HL-60/S4 (cell line): ENCODE data around the gene POU4F1.
"Not testable (repeated sequence)": the region's sequence is repeated elsewhere in the genome, so short reads cannot be mapped to it uniquely, and the experiment has no call there.

Experiments used
- in situ Hi-C: fragments of 300-500 bp; cut with MboI; formaldehyde crosslinking; loops from 2 replicates; pipeline ENCODE4 v1.14.3; 2022; ENCODE audit warnings: low sequenced_read_pairs

Gene POU4F1, protein sequence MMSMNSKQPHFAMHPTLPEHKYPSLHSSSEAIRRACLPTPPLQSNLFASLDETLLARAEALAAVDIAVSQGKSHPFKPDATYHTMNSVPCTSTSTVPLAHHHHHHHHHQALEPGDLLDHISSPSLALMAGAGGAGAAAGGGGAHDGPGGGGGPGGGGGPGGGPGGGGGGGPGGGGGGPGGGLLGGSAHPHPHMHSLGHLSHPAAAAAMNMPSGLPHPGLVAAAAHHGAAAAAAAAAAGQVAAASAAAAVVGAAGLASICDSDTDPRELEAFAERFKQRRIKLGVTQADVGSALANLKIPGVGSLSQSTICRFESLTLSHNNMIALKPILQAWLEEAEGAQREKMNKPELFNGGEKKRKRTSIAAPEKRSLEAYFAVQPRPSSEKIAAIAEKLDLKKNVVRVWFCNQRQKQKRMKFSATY

DNA sequence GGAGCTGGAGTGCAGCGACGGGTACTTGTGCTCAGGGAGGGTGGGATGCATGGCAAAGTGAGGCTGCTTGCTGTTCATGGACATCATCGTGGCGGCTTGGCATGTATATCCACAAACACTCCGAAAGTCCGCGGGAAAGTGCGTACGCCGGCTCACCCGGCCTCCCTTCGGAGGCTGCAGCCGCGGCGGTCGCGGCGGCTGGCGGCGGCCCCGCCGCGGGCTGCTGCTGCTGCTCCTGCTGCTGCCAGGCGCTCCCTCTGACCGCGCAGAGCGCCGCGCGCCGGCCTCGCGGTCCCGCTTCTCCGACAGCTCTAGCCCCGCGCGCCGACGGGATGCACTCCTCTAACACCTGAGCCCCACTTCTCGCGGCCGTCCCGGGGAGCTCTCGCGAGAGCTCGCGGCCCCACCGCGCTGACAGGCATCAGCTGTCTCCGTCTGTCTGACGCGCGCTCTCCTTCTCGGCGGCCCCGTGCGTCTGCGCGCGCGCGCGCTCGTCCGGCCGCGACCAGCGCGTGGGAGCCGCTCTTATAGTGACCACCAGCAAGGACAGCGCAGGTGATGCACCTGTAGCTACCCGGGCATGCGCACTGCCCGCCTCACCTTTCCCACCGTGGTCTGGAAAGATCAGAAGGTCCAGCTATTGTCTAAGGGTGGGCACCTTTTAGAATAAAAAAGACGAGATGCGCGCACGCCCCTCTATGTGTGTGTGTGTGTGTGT lies at the start of gene POU4F1:
TSS of gene POU4F1 (minus strand) at position 313 of the 718 bp plus-strand sequence. CDS start at position 87, 226 bp downstream.
- in situ Hi-C loops: no loop called here

DNA sequence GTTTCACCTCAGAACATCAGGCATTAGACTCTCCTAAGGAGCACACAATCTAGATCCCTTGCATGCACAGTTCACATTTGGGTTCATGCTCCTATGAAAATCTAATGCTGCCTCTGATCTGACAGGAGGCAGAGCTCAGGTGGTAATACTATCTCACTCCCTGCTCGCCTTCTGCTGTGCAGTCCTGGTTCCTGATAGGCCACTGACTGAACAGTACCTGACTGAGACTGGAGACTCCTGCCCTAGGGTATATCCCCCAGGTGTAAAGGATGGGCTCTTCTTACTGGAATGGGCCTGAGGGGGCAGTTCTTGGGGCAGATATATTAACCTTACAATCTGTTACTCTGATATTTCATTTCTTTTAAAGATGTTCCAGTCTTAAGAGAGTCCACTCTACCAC lies 49.3 kb upstream of the POU4F1 start:
- in situ Hi-C loops: no loop called here

DNA sequence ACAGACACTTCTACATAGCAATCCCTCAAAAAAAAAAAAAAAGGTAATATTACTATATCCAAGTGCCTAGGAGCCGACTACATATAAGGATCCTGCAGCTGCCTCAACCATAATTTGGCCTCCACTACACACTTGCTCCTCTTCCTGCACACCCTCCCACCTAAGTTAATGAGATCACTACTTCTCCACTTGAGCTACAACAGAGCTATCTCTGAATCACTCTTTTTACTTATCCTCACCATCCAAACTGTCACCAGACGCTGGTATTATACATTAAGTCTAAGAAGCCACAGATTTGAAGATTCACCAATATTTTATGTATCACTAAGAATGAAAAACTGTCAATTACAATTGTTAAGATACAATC lies 47.3 kb upstream of the POU4F1 start:
- in situ Hi-C loops: no loop called here

DNA sequence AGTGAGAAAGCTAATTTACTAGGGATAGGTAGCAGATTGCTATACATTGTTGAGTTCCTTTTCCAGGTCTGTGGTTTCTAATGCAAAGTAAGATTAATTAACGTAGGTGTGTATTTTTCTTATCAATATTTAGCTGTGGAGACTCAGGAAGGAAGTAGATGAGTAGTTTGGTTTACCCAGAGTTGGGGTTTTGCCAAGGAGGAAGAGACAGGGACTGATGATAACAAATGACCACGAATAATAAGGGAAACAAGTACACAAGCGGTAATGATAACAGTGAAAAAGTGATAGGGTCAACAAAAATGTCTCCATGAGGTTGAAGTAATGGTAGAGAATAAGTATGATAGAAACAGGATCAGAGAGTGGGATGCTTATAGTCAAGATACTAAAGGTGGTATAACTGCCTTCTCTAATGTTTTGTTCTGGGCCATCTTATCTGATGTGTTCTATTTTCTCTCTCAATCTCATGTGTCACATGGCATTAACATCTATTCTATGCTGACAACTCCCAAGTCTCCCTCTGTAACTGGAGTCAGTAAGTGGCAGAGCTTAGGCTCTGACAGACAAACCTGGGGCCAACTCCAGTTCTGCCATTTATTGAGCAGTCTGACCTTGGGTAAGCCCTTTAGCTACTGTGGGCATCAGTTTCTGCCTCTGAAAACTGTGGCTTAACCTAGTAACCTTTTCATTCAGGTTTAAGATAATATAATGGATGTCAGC lies 46.8 kb upstream of the POU4F1 start:
- in situ Hi-C loops: no loop called here

DNA sequence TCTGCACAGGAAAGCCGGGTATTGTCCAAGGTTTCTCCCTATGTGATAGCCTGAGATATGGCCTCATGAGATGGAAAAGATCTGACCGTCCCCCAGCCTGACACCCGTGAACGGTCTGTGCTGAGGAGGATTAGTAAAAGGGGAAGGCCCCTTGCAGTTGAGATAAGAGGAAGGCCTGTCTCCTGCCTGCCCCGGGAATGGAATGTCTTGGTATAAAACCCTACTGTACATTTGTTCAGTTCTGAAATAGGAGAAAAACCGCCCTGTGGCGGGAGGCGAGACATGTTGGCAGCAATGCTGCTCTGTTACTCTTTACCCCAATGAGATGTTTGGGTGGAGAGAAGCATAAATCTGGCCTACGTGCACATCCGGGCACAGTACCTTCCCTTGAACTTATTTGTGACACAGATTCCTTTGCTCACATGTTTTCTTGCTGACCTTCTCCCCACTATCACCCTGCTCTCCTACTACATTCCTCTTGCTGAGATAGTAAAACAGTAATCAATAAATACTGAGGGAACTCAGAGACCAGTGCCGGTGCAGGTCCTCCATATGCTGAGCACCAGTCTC lies 43.8 kb upstream of the POU4F1 start:
- in situ Hi-C loops: not testable (repeated sequence)

DNA sequence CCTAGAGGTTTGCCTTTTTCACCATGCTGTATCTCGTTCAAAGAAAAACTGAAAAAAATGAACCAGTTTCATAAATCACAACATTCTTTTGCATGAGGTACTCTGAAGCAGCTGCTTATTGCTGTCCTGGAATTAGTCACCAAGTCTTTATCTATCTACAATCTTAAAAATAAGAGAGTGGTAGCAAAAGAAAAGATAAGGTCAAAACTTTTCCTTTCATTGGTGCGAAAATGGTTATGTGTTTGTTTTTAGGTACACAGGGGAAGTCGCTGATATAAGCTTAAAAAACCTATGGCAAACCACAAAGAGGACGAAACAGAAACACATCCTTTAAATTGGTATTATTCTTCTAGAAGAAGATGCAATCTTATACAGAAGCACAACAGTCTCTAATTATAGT lies 34.9 kb upstream of the POU4F1 start:
- in situ Hi-C loops: no loop called here

DNA sequence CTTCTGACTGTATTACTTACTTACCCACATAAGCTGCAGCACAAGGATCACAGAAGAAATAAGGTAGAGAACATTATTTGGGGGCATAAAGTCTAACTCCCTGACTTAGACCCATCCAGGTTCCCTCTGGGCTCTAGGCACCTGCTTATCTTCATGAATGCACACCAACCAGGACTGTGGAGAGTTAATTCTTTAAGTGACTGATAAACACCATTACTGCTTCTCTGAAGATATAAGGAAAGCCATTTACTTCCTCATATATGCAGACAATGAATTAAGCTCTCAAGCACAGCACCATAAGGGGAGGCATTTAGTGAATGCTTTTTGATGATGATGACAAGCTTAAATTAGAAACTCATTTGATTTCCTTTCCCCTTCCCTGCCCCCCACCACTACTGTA lies 33.1 kb upstream of the POU4F1 start:
- in situ Hi-C loops: no loop called here

DNA sequence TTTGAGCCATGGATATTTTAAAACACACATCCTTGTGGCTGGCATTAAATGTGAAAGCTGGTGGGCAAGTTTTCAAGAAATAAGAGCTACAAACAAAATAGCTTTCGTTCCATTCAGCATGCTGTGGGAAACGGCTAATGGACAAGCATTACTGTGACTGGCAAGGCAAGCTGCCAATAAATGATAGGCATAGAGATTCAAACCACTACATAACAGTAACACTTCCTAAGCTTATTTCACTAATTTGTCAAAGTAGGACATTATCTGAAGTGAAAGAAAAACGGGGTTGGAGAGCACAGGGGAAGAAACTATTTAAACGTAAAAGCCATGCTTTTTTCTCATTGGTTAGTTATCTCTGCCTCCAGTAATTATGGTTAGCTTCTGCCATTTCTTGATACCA lies 29.6 kb upstream of the POU4F1 start:
- in situ Hi-C loops: no loop called here

DNA sequence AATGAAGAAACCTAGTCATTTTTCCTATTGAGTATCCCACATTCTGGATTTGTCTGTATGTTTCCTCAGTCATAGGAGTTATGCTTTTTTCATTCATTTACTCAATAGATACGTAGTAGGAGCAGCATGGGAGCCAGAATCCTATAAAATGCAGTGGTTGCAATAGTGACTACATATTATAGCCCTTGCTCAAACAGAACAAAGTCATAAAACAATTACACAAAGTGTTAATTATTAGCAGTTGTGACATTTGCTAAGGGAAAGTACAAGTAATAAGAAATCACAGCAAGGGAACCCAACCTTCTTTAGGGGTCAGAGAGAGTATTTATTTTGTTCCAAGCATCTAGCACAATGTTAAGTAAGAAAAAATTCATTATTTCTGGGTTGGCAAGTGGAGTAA lies 27.7 kb upstream of the POU4F1 start:
- in situ Hi-C loops: no loop called here

DNA sequence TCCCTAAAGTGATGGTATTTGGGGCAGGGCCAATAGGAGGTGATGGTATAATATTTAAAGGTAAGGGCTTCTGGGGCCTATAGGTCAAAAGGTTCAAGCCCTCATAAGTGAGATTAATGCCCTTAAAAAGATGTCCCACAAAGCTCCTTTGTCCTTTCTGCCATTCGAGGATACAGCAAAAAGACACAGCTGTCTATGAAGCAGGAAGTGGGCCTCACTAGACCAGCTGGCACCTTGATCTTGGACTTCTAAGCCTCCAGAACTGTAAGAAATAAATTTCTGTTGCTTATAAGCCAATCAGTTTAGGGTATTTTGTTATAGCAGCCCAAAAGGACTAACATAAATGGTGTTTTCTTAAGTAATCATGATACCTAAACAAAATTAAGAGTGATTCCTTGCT lies 27.2 kb upstream of the POU4F1 start:
- in situ Hi-C loops: no loop called here

DNA sequence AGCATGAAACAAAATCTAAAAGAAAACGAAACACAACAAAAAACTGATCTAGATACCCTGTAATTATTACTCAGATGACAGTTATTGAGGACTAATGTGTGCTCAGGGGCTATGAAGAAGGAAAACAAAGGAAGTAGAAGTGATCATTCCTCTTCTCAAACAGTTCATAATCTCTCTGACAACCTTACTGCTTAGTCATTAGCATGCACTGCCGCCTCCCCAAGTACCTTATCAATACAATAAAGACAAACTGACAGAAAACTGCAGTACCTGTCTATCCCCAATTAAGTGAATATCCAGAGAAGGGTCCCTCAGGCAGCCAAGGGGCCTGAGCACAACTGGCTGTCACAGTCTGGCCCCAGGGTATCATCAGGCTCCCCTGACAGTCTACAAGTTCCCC lies 22.0 kb upstream of the POU4F1 start:
- in situ Hi-C loops: no loop called here

DNA sequence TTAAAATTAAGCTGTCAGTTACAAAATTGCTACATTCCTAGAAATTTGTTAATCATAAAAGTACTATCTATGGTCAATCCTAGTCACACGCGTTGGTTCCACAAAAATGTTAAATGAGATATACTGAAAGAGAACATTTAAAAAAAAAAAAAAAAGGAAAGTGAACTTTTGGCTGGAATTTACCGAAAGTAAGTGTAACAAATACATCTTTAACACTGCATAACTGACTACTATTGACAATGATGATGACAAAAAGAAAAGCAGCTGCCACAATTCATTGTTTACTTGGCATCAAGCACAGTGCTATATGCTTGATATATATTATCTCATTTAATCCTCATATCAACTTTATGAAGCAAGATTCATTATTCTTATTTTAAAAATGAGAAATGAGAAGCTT lies 19.8 kb upstream of the POU4F1 start:
- in situ Hi-C loops: no loop called here

DNA sequence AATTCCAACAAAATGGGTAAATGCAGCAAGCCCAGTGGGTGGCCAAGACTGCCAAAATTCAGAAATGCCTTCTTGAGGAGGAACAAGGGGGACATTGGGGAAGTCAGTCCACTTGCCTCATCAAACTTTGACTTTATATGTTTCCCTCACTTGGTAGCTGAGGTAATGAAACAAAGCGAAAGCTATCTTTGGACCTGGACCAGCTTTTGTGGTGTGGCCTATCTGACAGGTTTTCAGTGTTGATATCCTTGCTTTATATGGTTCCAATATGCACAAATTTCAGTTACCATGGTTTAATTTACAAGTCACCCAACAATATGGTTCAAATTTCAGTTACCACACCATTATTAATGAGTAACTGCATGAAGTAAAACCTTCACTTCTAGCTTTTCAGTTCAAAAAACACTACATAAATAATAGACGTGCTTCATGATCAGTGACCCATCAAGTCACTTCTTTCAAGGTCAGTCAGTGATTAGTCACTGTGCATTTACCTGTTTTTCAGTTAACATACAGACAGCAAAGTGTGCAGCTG lies 17.7 kb upstream of the POU4F1 start:
- in situ Hi-C loops: no loop called here

DNA sequence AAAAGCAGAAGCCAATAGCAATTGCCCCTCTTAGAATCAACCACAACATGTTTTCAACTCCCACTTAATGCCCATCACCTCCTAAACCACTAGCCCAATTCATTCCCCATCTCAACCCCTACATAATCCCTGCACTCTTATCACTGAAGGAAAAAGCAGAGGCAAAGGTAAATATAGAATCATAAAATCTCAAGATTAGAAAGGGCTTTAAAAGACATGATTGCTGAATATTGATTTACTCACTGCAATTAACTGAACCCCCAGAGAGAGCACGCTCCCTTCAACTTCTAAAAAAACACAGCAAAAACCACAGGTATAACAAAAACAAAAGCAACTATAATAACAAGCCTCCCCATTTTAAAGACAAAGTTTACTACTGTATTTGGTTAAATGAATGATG lies 15.1 kb upstream of the POU4F1 start:
- in situ Hi-C loops: no loop called here

DNA sequence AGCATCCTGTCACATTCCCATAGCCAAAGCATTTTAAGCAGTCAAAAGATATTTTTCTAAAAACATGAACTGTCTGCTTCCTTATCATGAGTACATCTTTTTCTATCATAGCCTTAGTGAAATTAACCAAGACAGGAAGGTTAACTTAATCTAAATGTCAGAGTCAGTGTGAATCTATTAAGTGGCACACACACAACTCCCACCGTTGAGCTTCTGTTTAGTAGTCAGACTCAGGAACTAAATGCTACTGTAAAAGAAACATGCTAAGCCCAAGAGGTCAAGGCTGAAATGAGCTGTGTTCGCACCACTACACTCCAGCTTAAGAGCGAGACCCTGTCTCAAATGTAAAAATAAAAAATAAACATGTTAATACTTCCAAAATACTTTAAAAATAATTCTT lies 7.7 kb upstream of the POU4F1 start:
- in situ Hi-C loops: no loop called here

DNA sequence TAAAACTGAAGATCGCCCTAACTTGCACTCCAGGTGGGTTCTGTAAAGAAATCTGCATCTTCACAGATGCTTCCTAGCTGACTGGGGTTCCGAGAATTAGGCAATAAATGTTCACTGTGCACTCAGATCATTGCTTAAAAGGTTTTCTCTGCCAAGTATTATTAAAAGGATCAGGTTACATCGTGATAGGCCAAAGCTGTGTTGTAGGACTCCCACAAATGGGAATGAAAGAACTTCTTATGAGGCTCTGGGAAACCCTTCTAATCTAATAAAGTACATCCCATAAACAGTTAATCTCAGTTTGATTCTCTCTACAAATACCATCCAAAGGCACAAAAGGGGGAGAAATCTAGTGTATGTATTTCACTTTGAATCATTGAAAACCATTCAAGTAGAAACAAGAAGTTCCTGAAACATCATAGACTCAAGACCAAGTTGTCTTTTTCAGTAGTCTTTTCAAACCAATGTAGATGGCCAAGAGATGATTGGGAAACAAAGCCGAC lies 7.1 kb upstream of the POU4F1 start:
- in situ Hi-C loops: no loop called here

DNA sequence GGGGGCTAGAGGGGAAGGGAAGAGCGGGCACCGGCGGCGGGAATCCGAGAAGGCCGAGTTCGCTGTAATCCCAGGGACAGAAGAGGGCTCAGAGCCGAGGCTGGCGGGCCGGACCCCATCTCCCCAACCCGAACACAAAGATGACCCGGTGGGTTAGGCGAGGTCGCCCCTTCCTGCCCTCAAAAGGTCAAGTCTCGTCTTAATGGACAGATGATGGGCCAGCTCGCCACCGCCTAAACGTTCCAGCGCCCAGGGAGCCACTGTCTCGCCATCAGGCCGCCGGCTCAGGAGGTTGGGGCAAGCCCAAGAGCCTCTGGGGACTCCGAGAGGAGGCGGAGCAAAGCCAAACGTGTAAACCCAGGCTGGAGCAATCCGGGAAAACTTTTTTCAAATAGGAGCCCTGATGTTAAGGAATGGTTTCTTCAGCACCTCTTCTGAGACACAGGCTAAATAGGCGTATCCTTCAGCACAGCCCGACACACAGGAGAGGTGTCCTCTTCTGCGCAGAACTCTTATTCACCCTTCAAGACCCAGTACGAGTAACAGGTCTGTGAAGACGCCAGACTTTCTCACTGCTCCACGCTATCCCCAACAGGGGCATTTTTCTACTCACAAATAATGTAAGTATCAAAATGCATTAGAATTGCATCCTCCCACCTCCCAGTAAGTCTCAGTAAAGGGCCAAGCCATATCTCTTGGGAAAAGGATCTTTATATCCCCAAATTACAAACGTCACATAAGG lies 6.3 kb upstream of the POU4F1 start:
- in situ Hi-C loops: no loop called here

DNA sequence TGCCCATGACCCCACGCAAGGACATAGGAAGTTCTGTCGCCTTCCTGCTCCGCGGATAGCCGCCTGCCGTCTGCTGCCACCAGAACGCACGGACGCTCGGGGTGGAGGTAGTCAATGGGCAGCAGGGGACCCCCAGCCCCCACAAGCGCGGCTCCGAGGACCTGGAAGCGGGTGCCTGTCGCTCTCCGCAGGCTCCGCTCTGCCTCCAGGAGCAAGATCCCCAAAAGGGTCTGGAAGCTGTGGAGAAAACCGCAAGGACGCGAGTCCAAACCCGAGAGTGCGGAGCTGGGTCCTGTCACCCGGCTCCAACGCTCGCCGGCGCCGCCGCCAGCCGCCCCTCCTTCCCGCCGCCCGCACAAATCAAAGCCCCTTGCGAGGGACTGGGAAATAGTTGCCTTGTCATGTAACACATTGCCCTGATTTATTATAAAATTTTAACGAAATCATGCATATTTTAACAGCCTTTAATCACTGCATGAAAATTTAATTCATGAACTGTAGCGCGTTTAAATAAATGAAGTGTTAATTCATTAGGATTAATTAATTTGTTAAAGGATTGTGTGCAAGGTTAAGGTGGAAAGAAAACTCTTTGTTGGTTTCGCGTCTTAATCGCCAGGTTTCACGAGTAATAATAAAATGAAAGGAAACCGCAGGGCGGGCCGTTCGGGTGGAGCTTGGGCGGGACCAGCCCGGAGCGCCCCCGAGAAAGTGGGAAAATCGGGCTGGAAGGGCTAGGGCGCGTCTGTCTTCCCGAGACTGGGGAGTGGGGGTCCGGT lies 5.5 kb upstream of the POU4F1 start:
- in situ Hi-C loops: no loop called here

DNA sequence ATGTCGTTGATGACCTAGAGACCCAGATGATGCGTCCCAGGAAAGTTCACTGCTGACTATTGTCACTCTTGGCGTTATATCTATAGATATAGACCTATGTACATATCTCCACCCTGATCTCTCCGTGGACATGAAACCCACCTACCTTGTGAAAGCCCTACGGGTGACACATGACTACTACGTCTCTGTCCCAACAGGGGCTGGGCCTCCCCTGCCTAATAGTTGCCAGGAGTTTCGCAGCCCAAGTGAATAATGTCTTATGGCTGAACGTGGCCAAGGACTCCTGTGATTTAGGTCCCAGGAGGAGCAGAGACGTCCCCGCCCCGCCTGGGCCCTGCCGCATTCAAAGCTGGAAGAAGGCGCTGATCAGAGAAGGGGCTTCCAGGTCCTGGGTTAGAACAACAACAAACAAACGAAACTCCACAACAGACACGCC lies 4.9 kb upstream of the POU4F1 start:
- in situ Hi-C loops: no loop called here
